Esophagus (tissue), 2 donors: ENCODE data around the gene GABRR1. TPM values are rescaled to one million over a fixed set of nuclear protein-coding genes. Genes with fewer than 3 reads are reported as not detected.

Experiments
- H3K27ac ChIP-seq, 2 donors: one replicate each; pipeline ENCODE4 v1.5.1; 2013; ENCODE audit warnings: low read depth in 2 of 2, mild to moderate bottlenecking in 2 of 2, inconsistent platforms in 1 of 2, low read length in 1 of 2, moderate library complexity in 1 of 2
- H3K27me3 ChIP-seq, 2 donors: one replicate each; pipeline ENCODE4 v1.6.1; 2013; ENCODE audit warnings: low read length in 2 of 2, control low read depth in 1 of 2, mild to moderate bottlenecking in 1 of 2; ENCODE audit not compliant: insufficient read depth in 2 of 2, control insufficient read depth in 1 of 2
- H3K36me3 ChIP-seq, 2 donors: one replicate each; pipeline ENCODE4 v1.6.1; 2013; ENCODE audit warnings: low read length in 1 of 2; ENCODE audit not compliant: control insufficient read depth in 2 of 2, insufficient read depth in 2 of 2
- H3K4me1 ChIP-seq, 2 donors: one replicate each; pipeline ENCODE4 v1.6.1; 2013; ENCODE audit warnings: low read length in 1 of 2; ENCODE audit not compliant: control insufficient read depth in 2 of 2, insufficient read depth in 2 of 2
- H3K4me3 ChIP-seq, 2 donors: one replicate each; pipeline ENCODE4 v1.5.1; 2013; ENCODE audit warnings: low read length in 2 of 2, mild to moderate bottlenecking in 2 of 2, low read depth in 1 of 2, moderate library complexity in 1 of 2
- H3K9me3 ChIP-seq, 2 donors: one replicate each; pipeline ENCODE4 v1.6.1; 2013; ENCODE audit warnings: mild to moderate bottlenecking in 2 of 2, low read depth in 1 of 2, low read length in 1 of 2, moderate library complexity in 1 of 2; ENCODE audit not compliant: control insufficient read depth in 2 of 2, insufficient read depth in 1 of 2
- WGBS, 2 donors: extraction: QIAGEN DNeasy Blood & Tissue Kit; methylation state at CpG; one replicate each; pipeline ENCODE4 v1.1.7; 2013; 5-methylcytosine and 5-hydroxymethylcytosine counted together
- polyA plus RNA-seq, 2 donors: library from polyadenylated mRNA; stranded (reverse); fragments of 200-250 nt; gene quantifications; one replicate each; pipeline ENCODE4 v1.2.3, GENCODE V29; 2013
- donor health status: healthy with polysubstance abuse.
- donor health status: Bipolar disorder and iron deficiency.

Gene GABRR1
- polyA plus RNA-seq, 2 donors: 0.20 to 0.22 TPM

DNA sequence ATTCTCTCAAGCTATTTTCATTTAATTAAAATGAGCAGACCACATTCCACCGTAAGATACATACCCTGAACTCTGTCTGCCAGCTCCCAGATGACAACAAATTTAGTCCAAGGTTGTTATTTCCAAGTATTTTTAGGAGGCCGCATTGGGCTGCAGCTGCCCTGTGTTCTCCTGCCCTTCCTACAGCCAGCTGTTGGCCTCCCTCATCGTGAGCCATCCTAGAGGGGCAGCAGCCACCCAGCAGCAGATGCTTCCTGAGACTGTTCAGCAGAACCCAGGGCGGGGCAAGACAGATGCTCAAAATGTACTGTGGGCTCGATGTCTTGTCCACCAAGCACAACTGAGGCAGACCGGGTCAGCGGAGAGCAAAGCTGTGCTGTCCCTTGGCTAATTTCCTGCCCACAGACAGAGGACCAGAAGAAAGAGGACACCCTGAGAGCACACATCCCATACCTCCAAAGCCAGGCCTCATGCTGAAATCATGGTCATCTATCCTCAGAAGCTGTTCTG, 16.4 kb downstream of the GABRR1 start:
- Histone ChIP-seq H3K9me3 (no peaks in the 10 kb centered on the region), H3K27me3 (no peaks in the 10 kb centered on the region)
- WGBS, 2 donors: 88 to 90% methylated on average over 7 of the region's 7 CpGs

GRCh38 chr6:89199579-89199978, 17.6 kb downstream of the GABRR1 start:
- Histone ChIP-seq H3K27ac (no peak overlapping the region), H3K9me3 (no peaks in the 10 kb centered on the region), H3K4me1 (no peaks in the 10 kb centered on the region), H3K4me3 (no peak overlapping the region), H3K36me3 (no peaks in the 10 kb centered on the region), H3K27me3 (no peaks in the 10 kb centered on the region)
- 46 to 52% methylated on average over 2 of the region's 2 CpGs for WGBS, 2 donors

More for the DNA sequence above, 16.4 kb downstream of the GABRR1 start:
- no peaks in the 10 kb centered on the region for H3K36me3 ChIP-seq
- H3K4me1 ChIP-seq: no peaks in the 10 kb centered on the region
- H3K27ac ChIP-seq: no peak overlapping the region
- no peak overlapping the region for H3K4me3 ChIP-seq

DNA sequence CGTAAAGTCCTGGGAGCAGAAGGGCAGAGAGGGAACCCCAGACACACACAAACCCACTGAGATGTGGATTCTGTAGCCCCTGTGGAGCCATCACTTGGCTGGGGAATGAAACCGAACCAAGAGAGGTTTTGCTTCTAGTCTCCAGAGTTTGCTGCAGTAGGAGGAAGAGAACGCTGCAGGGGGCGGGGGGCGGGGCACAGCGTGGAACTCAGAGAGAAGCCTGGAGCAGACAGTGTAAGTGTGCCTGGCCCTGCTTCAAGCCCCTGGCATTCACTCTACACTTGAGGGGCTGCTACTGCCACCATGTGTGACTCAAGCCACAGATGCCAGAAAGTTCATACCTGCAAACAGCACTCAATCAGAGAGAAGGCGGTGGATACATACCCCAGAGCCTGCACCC, 18.9 kb downstream of the GABRR1 start:
- H3K4me1 ChIP-seq: no peaks in the 10 kb centered on the region
- 76 to 79% methylated on average over 7 of the region's 7 CpGs for WGBS, 2 donors
- H3K9me3 ChIP-seq: peaks cover 0 to 6% of the 10 kb centered on the region in 2 donors
- no peaks in the 10 kb centered on the region for H3K36me3 ChIP-seq
- H3K4me3 ChIP-seq: no peak overlapping the region
- H3K27ac ChIP-seq: no peak overlapping the region
- no peaks in the 10 kb centered on the region for H3K27me3 ChIP-seq

DNA sequence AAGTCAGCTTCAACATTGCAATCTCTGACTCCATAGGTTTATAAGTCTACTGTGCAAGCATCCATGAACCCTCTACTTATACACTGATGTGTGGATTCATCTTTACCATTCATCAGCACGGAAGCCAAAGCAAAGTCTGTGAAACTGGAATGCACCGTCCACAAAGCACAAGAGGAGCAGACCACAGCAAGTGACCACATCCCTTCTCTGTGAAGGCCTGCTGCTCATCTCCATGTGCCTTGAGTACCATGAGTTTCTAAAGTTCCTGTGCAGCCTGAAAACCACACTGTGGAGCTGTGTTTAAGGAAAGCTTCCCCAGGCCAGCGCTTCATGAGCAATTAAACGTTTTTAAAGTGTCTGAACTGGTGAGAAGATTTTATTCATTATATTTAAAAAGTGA, 20.0 kb downstream of the GABRR1 start:
- no peaks in the 10 kb centered on the region for H3K36me3 ChIP-seq
- no peak overlapping the region for H3K27ac ChIP-seq
- peaks cover 0 to 8% of the 10 kb centered on the region in 2 donors for H3K9me3 ChIP-seq
- no peak overlapping the region for H3K4me3 ChIP-seq
- H3K27me3 ChIP-seq: no peaks in the 10 kb centered on the region
- WGBS, 2 donors: 69 to 81% methylated on average over 4 of the region's 4 CpGs
- H3K4me1 ChIP-seq: no peaks in the 10 kb centered on the region

GRCh38 chr6:89194559-89194958, 22.6 kb downstream of the GABRR1 start:
- no peak overlapping the region for H3K27ac ChIP-seq
- H3K27me3 ChIP-seq: no peaks in the 10 kb centered on the region
- no peaks in the 10 kb centered on the region for H3K36me3 ChIP-seq
- peaks cover 0 to 8% of the 10 kb centered on the region in 2 donors for H3K9me3 ChIP-seq
- H3K4me3 ChIP-seq: no peak overlapping the region
- no peaks in the 10 kb centered on the region for H3K4me1 ChIP-seq
- 91 to 96% methylated on average over 1 of the region's 1 CpG for WGBS, 2 donors

GRCh38 chr6:89190741-89191140, 26.4 kb downstream of the GABRR1 start:
- Histone ChIP-seq H3K27ac (no peak overlapping the region), H3K4me3 (no peak overlapping the region), H3K4me1 (no peaks in the 10 kb centered on the region), H3K9me3 (peaks cover 0 to 8% of the 10 kb centered on the region in 2 donors), H3K27me3 (no peaks in the 10 kb centered on the region), H3K36me3 (no peaks in the 10 kb centered on the region)
- WGBS, 2 donors: 79 to 80% methylated on average over 5 of the region's 5 CpGs

- Histone ChIP-seq H3K4me3 (no peak overlapping the region), H3K36me3 (no peaks in the 10 kb centered on the region), H3K27ac (no peak overlapping the region), H3K9me3 (no peaks in the 10 kb centered on the region), H3K4me1 (no peaks in the 10 kb centered on the region), H3K27me3 (no peaks in the 10 kb centered on the region)
- WGBS, 2 donors: 92 to 95% methylated on average over 5 of the region's 5 CpGs
Observed at GRCh38 chr6:89187504-89187903, 29.7 kb downstream of the GABRR1 start.

GRCh38 chr6:89186762-89187161, 30.4 kb downstream of the GABRR1 start:
- 86 to 95% methylated on average over 2 of the region's 2 CpGs for WGBS, 2 donors

DNA sequence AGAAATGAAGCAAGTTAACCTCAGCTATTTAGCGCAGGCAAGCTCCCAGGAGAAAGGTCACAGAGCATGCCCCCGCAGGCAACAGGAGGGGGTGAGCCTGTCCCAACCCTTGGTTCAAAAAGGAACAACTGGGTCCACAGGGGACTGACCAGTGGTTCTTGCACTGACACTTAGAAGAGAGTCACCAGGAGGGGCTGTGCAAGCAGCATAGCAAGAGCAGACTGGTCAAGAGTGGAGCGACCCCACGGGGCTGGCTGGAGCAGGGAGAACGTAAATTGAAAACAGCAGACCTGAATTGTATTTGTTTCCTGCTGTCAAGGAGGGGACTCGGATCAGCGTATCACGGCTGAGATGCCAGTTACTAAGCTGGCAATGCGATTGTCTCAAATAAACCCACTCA, 32.8 kb downstream of the GABRR1 start:
- Histone ChIP-seq H3K4me1 (no peaks in the 10 kb centered on the region), H3K9me3 (no peaks in the 10 kb centered on the region), H3K4me3 (no peak overlapping the region), H3K27me3 (no peaks in the 10 kb centered on the region), H3K36me3 (no peaks in the 10 kb centered on the region), H3K27ac (no peak overlapping the region)
- 84 to 87% methylated on average over 9 of the region's 9 CpGs for WGBS, 2 donors

More at GRCh38 chr6:89186762-89187161, 30.4 kb downstream of the GABRR1 start:
- H3K4me3 ChIP-seq: no peak overlapping the region
- H3K4me1 ChIP-seq: no peaks in the 10 kb centered on the region
- no peaks in the 10 kb centered on the region for H3K27me3 ChIP-seq
- H3K27ac ChIP-seq: no peak overlapping the region
- no peaks in the 10 kb centered on the region for H3K36me3 ChIP-seq
- no peaks in the 10 kb centered on the region for H3K9me3 ChIP-seq

- H3K9me3 ChIP-seq: no peaks in the 10 kb centered on the region
- WGBS, 2 donors: 47 to 50% methylated on average over 2 of the region's 2 CpGs
- no peaks in the 10 kb centered on the region for H3K4me1 ChIP-seq
- no peaks in the 10 kb centered on the region for H3K36me3 ChIP-seq
- no peak overlapping the region for H3K27ac ChIP-seq
- H3K4me3 ChIP-seq: no peak overlapping the region
- no peaks in the 10 kb centered on the region for H3K27me3 ChIP-seq
Observed at GRCh38 chr6:89183294-89183693, 33.9 kb downstream of the GABRR1 start.
